ENCODE measurements around the gene SMG6. TPM values are rescaled to one million over a fixed set of nuclear protein-coding genes. Genes with fewer than 3 reads are reported as not detected.

SMG6 gene
- total and polyA plus RNA-seq, 2 of the 8 experiments (the other 6 are each of a cell fraction or from before 2014, with no cell fraction given) = 18.5 to 25.2 TPM

DNA sequence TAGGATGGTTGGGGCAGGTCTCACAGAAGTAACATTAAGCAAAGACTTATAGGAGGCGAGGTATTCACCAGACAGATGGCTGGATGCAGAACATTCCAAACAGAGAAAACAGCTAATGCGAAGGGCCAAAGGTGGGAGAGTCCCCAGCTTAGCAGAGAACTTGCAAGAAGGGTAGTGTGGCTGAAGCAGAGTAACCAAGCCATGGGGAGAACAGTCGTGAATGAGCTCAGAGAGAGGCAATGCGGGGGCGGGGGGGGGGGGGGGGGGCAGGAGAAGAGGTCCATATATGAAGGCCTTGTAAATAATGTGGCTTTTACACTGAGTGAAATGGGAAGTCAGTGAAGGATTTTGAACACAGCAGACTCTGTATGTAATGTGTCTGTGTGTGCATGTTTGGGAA, 81.3 kb downstream of the SMG6 start (continued):
- TF ChIP-seq, protein P1, sequence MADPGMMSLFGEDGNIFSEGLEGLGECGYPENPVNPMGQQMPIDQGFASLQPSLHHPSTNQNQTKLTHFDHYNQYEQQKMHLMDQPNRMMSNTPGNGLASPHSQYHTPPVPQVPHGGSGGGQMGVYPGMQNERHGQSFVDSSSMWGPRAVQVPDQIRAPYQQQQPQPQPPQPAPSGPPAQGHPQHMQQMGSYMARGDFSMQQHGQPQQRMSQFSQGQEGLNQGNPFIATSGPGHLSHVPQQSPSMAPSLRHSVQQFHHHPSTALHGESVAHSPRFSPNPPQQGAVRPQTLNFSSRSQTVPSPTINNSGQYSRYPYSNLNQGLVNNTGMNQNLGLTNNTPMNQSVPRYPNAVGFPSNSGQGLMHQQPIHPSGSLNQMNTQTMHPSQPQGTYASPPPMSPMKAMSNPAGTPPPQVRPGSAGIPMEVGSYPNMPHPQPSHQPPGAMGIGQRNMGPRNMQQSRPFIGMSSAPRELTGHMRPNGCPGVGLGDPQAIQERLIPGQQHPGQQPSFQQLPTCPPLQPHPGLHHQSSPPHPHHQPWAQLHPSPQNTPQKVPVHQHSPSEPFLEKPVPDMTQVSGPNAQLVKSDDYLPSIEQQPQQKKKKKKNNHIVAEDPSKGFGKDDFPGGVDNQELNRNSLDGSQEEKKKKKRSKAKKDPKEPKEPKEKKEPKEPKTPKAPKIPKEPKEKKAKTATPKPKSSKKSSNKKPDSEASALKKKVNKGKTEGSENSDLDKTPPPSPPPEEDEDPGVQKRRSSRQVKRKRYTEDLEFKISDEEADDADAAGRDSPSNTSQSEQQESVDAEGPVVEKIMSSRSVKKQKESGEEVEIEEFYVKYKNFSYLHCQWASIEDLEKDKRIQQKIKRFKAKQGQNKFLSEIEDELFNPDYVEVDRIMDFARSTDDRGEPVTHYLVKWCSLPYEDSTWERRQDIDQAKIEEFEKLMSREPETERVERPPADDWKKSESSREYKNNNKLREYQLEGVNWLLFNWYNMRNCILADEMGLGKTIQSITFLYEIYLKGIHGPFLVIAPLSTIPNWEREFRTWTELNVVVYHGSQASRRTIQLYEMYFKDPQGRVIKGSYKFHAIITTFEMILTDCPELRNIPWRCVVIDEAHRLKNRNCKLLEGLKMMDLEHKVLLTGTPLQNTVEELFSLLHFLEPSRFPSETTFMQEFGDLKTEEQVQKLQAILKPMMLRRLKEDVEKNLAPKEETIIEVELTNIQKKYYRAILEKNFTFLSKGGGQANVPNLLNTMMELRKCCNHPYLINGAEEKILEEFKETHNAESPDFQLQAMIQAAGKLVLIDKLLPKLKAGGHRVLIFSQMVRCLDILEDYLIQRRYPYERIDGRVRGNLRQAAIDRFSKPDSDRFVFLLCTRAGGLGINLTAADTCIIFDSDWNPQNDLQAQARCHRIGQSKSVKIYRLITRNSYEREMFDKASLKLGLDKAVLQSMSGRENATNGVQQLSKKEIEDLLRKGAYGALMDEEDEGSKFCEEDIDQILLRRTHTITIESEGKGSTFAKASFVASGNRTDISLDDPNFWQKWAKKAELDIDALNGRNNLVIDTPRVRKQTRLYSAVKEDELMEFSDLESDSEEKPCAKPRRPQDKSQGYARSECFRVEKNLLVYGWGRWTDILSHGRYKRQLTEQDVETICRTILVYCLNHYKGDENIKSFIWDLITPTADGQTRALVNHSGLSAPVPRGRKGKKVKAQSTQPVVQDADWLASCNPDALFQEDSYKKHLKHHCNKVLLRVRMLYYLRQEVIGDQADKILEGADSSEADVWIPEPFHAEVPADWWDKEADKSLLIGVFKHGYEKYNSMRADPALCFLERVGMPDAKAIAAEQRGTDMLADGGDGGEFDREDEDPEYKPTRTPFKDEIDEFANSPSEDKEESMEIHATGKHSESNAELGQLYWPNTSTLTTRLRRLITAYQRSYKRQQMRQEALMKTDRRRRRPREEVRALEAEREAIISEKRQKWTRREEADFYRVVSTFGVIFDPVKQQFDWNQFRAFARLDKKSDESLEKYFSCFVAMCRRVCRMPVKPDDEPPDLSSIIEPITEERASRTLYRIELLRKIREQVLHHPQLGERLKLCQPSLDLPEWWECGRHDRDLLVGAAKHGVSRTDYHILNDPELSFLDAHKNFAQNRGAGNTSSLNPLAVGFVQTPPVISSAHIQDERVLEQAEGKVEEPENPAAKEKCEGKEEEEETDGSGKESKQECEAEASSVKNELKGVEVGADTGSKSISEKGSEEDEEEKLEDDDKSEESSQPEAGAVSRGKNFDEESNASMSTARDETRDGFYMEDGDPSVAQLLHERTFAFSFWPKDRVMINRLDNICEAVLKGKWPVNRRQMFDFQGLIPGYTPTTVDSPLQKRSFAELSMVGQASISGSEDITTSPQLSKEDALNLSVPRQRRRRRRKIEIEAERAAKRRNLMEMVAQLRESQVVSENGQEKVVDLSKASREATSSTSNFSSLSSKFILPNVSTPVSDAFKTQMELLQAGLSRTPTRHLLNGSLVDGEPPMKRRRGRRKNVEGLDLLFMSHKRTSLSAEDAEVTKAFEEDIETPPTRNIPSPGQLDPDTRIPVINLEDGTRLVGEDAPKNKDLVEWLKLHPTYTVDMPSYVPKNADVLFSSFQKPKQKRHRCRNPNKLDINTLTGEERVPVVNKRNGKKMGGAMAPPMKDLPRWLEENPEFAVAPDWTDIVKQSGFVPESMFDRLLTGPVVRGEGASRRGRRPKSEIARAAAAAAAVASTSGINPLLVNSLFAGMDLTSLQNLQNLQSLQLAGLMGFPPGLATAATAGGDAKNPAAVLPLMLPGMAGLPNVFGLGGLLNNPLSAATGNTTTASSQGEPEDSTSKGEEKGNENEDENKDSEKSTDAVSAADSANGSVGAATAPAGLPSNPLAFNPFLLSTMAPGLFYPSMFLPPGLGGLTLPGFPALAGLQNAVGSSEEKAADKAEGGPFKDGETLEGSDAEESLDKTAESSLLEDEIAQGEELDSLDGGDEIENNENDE (IDR thresholded peaks at IDR 0.05; ENCODE audit: insufficient replicate concordance, low read length) = no peak
- no peak for TF ChIP-seq CTBP2 (IDR thresholded peaks at IDR 0.05; ENCODE audit: borderline replicate concordance, insufficient read depth, insufficient read length, low read length)
- TF ChIP-seq SIRT6 (IDR thresholded peaks at IDR 0.05; ENCODE audit: low read length) = no peak
- TF ChIP-seq CBX8 (IDR thresholded peaks at IDR 0.05; ENCODE audit: borderline replicate concordance, low read depth, low read length) = no peak
- TF ChIP-seq ZNF274 (IDR thresholded peaks at IDR 0.05; ENCODE audit: borderline replicate concordance, extremely low read depth, low read length) = no peak
- no peak for TF ChIP-seq ATF3 (IDR thresholded peaks at IDR 0.05; ENCODE audit: insufficient read depth, low read depth, low read length)
- no peak for TF ChIP-seq TBP (IDR thresholded peaks at IDR 0.05; ENCODE audit: low read depth, low read length)
- no peak for TF ChIP-seq KDM1A (IDR thresholded peaks at IDR 0.05; ENCODE audit: borderline replicate concordance, low read length)
- no peak for TF ChIP-seq SP2 (IDR thresholded peaks at IDR 0.05; ENCODE audit: low read length)
- TF ChIP-seq JUND (IDR thresholded peaks at IDR 0.05; ENCODE audit: low read length) = no peak
- no peak for TF ChIP-seq RAD21 (IDR thresholded peaks at IDR 0.05 in 1 of 2, conservative IDR thresholded peaks at IDR 0.05 in 1 of 2; ENCODE audit: low read depth in 2 of 2, low read length in 2 of 2)
